H9 (cell line): ENCODE data around the gene ZNF396. TPM values are rescaled to one million over a fixed set of nuclear protein-coding genes. Genes with fewer than 3 reads are reported as not detected.

Source experiments
- DNase-seq: peaks from one replicate; pipeline ENCODE4 v3.0.0-alpha.2; 2017
- H2AFZ ChIP-seq: one replicate; pipeline ENCODE4 v1.6.1; 2013; ENCODE audit warnings: mild to moderate bottlenecking, low read length, control low read depth, moderate library complexity
- H2AK5ac ChIP-seq: 2 replicates; pipeline ENCODE4 v1.6.1; 2013; ENCODE audit warnings: low read length, control low read depth, mixed read lengths; ENCODE audit not compliant: insufficient read length
- H2BK120ac ChIP-seq: one replicate; pipeline ENCODE4 v1.6.1; 2013; ENCODE audit warnings: low read depth, mild to moderate bottlenecking, low read length, control low read depth, inconsistent platforms; ENCODE audit not compliant: poor library complexity, severe bottlenecking
- H2BK12ac ChIP-seq: 2 replicates; pipeline ENCODE4 v1.6.1; 2013; ENCODE audit warnings: low read length, control low read depth, mixed read lengths, low read depth; ENCODE audit not compliant: insufficient read length
- H2BK15ac ChIP-seq: 2 replicates; pipeline ENCODE4 v1.6.1; 2013; ENCODE audit warnings: low read depth, low read length, control low read depth
- H2BK20ac ChIP-seq: one replicate; pipeline ENCODE4 v1.6.1; 2013; ENCODE audit warnings: low read depth, mild to moderate bottlenecking, low read length, control low read depth, inconsistent platforms; ENCODE audit not compliant: poor library complexity, severe bottlenecking
- H2BK5ac ChIP-seq: 2 replicates; pipeline ENCODE4 v1.6.1; 2013; ENCODE audit warnings: low read length, control low read depth, mixed read lengths; ENCODE audit not compliant: insufficient read length
- H3K14ac ChIP-seq: 2 replicates; pipeline ENCODE4 v1.6.1; 2013; ENCODE audit warnings: low read length, control low read depth; ENCODE audit not compliant: insufficient read depth
- H3K18ac ChIP-seq: 2 replicates; pipeline ENCODE4 v1.6.1; 2013; ENCODE audit warnings: low read depth, mild to moderate bottlenecking, mixed read lengths, low read length, control low read depth; ENCODE audit not compliant: insufficient read length
- H3K23ac ChIP-seq: 2 replicates; pipeline ENCODE4 v1.6.1; 2013; ENCODE audit warnings: low read length, control low read depth, mixed read lengths, low read depth; ENCODE audit not compliant: insufficient read length
- H3K23me2 ChIP-seq: 2 replicates; pipeline ENCODE4 v1.6.1; 2013; ENCODE audit warnings: low read depth, mild to moderate bottlenecking, mixed read lengths, low read length, control low read depth; ENCODE audit not compliant: insufficient read length, poor library complexity, severe bottlenecking
- H3K27ac ChIP-seq: 2 replicates; pipeline ENCODE4 v1.5.1; 2013; ENCODE audit warnings: low read length, control low read depth, mixed read lengths, low read depth; ENCODE audit not compliant: insufficient read length
- H3K27me3 ChIP-seq: 2 replicates; pipeline ENCODE4 v1.6.1; 2013; ENCODE audit warnings: low read length, control low read depth, inconsistent platforms; ENCODE audit not compliant: insufficient read depth
- H3K4ac ChIP-seq: 2 replicates; pipeline ENCODE4 v1.6.1; 2013; ENCODE audit warnings: low read depth, mild to moderate bottlenecking, control low read depth, inconsistent platforms, low read length, moderate library complexity
- H3K4me1 ChIP-seq: 2 replicates; pipeline ENCODE4 v1.6.1; 2013; ENCODE audit warnings: low read length, control low read depth, inconsistent platforms; ENCODE audit not compliant: insufficient read depth
- H3K4me2 ChIP-seq: 2 replicates; pipeline ENCODE4 v1.6.1; 2013; ENCODE audit warnings: low read length, control low read depth, mixed read lengths; ENCODE audit not compliant: insufficient read length, insufficient read depth
- H3K56ac ChIP-seq: 2 replicates; pipeline ENCODE4 v1.6.1; 2013; ENCODE audit warnings: low read depth, mild to moderate bottlenecking, mixed read lengths, low read length, control low read depth; ENCODE audit not compliant: insufficient read length
- H3K79me1 ChIP-seq: 2 replicates; pipeline ENCODE4 v1.6.1; 2013; ENCODE audit warnings: low read depth, mild to moderate bottlenecking, moderate library complexity, low read length, control low read depth, inconsistent platforms; ENCODE audit not compliant: insufficient read depth, poor library complexity, severe bottlenecking
- H3K79me2 ChIP-seq: 2 replicates; pipeline ENCODE4 v1.6.1; 2013; ENCODE audit warnings: low read length, control low read depth, inconsistent platforms; ENCODE audit not compliant: insufficient read depth
- H3K9ac ChIP-seq: 2 replicates; pipeline ENCODE4 v1.6.1; 2013; ENCODE audit warnings: low read length, control low read depth, mixed read lengths; ENCODE audit not compliant: insufficient read length; ENCODE audit errors: extremely low read depth
- H3K9me3 ChIP-seq: one replicate; pipeline ENCODE4 v1.6.1; 2013; ENCODE audit warnings: low read depth, low read length, inconsistent platforms; ENCODE audit not compliant: control insufficient read depth
- H3T11ph ChIP-seq: one replicate; pipeline ENCODE4 v1.6.1; 2013; ENCODE audit warnings: mild to moderate bottlenecking, low read length, control low read depth, inconsistent platforms
- H4K20me1 ChIP-seq: one replicate; pipeline ENCODE4 v1.6.1; 2013; ENCODE audit not compliant: control insufficient read depth, insufficient read length, insufficient read depth
- H4K5ac ChIP-seq: 2 replicates; pipeline ENCODE4 v1.6.1; 2013; ENCODE audit warnings: low read depth, mild to moderate bottlenecking, mixed read lengths, low read length, control low read depth; ENCODE audit not compliant: insufficient read length
- H4K8ac ChIP-seq: replicated peaks from 2 replicates; pipeline ENCODE4 v1.6.1; 2013; ENCODE audit warnings: low read length, control low read depth, mixed read lengths, low read depth; ENCODE audit not compliant: insufficient read length
- H4K91ac ChIP-seq: 2 replicates; pipeline ENCODE4 v1.6.1; 2013; ENCODE audit warnings: low read depth, mild to moderate bottlenecking, moderate library complexity, mixed read lengths, low read length, control low read depth; ENCODE audit not compliant: insufficient read length
- H3K27ac Mint-ChIP-seq, 3 experiments: 2 replicates in 2 of 3; 3 replicates in 1 of 3; pipeline ENCODE4 v1.8.0; 2020 to 2021; ENCODE audit warnings: mixed read lengths in 3 of 3, mild to moderate bottlenecking in 1 of 3, moderate library complexity in 1 of 3
- H3K27me3 Mint-ChIP-seq: 2 replicates; pipeline ENCODE4 v1.8.0; 2021; ENCODE audit warnings: low read depth, mild to moderate bottlenecking, moderate library complexity, mixed read lengths
- H3K36me3 Mint-ChIP-seq, 3 experiments: 2 replicates in 2 of 3; 3 replicates in 1 of 3; pipeline ENCODE4 v1.8.0; 2020 to 2021; ENCODE audit warnings: low read depth in 3 of 3, mixed read lengths in 3 of 3; ENCODE audit not compliant: insufficient read depth in 1 of 3
- H3K4me1 Mint-ChIP-seq, 2 experiments: 2 replicates each; pipeline ENCODE4 v1.8.0; 2020; ENCODE audit warnings: mixed read lengths in 2 of 2
- H3K4me3 Mint-ChIP-seq, 2 experiments: 2 replicates in 1 of 2; 3 replicates in 1 of 2; pipeline ENCODE4 v1.8.0; 2020 to 2021; ENCODE audit warnings: mild to moderate bottlenecking in 2 of 2, mixed read lengths in 2 of 2, moderate library complexity in 1 of 2
- H3K9me3 Mint-ChIP-seq, 2 experiments: 2 replicates in 1 of 2; 3 replicates in 1 of 2; pipeline ENCODE4 v1.8.0; 2020; ENCODE audit warnings: mild to moderate bottlenecking in 2 of 2, mixed read lengths in 2 of 2, moderate library complexity in 1 of 2
- CTCF ChIP-seq: fragments of 200-600 bp; sonication (generic); conservative IDR thresholded peaks from 3 replicates; pipeline ENCODE4 v1.8.0; 2021; ENCODE audit warnings: antibody characterized with exemption, mild to moderate bottlenecking
- WGBS: extraction: QIAGEN DNeasy Blood & Tissue Kit; methylation state at CpG from one replicate; pipeline ENCODE4 v1.1.7; 2013; ENCODE audit warnings: missing lambda C conversion rate, low lambda C conversion rate, mixed read lengths; ENCODE audit not compliant: insufficient read length; ENCODE audit errors: extremely low coverage; 5-methylcytosine and 5-hydroxymethylcytosine counted together
- total RNA-seq: library from RNA; stranded (reverse); gene quantifications from 2 replicates; pipeline ENCODE4 v1.2.1, GENCODE V29; 2021

ZNF396 gene
- total RNA-seq, 1 experiment from 2014 or later = 1.2 TPM

- Histone ChIP-seq H3K4ac (no peak overlapping the region), H2BK15ac (no peak overlapping the region), H3K27ac (no peak overlapping the region), H3K79me2 (no peaks in the 10 kb centered on the region), H2BK20ac (no peak overlapping the region), H3K56ac (no peak overlapping the region), H3K9ac (no peak overlapping the region), H2BK5ac (no peak overlapping the region), H4K91ac (no peak overlapping the region), H3K4me1 (no peaks in the 10 kb centered on the region), H4K8ac (no peak overlapping the region), H3K18ac (no peak overlapping the region), H3K14ac (no peak overlapping the region), H3K4me2 (no peak overlapping the region), H3T11ph (no peak overlapping the region), H3K23me2 (no peaks in the 10 kb centered on the region), H3K23ac (no peak overlapping the region), H4K20me1 (no peaks in the 10 kb centered on the region), H2AFZ (no peak overlapping the region), H2BK120ac (no peak overlapping the region), H2BK12ac (no peak overlapping the region), H2AK5ac (no peak overlapping the region), H4K5ac (no peak overlapping the region), H3K9me3 (no peaks in the 10 kb centered on the region), H3K79me1 (no peaks in the 10 kb centered on the region), H3K27me3 (no peaks in the 10 kb centered on the region)
- no peaks in the 10 kb centered on the region for H3K9me3 Mint-ChIP-seq
- peaks cover 10 to 14% of the 10 kb centered on the region in 2 experiments for H3K4me1 Mint-ChIP-seq
- WGBS = no CpG with 5 or more reads among the region's 3 CpGs
- no peak for TF ChIP-seq CTCF
- H3K27ac Mint-ChIP-seq = peak overlapping the region in 1 of 3 experiments; percentile 16; a peak in 3 of 7 replicates
- no peak for DNase-seq
- no peak overlapping the region for H3K4me3 Mint-ChIP-seq
- H3K36me3 Mint-ChIP-seq = no peaks in the 10 kb centered on the region
- no peaks in the 10 kb centered on the region for H3K27me3 Mint-ChIP-seq
Observed at GRCh38 chr18:35322486-35323458, 54.4 kb downstream of the ZNF396 start.

Other genes starting within 250 kb of the ZNF396 start
- 35.3 TPM in 2 replicates for gene ZNF397, start 136.3 kb downstream of the ZNF396 start, total RNA-seq
- 10.0 and 11.6 TPM in 2 replicates for gene ZSCAN30, start 87.1 kb downstream of the ZNF396 start, total RNA-seq
- 57.9 and 61.0 TPM in 2 replicates for gene ZNF24, start 32.9 kb downstream of the ZNF396 start, total RNA-seq
- 51.1 and 53.3 TPM in 2 replicates for gene INO80C, start 120.6 kb upstream of the ZNF396 start, total RNA-seq
- 77.9 and 81.1 TPM in 2 replicates for gene GALNT1, start 204.4 kb upstream of the ZNF396 start, total RNA-seq